Stomach (tissue), 9 donors: Measurements from ENCODE around the gene PXMP2. TPM values are rescaled to one million over a fixed set of nuclear protein-coding genes. Genes with fewer than 3 reads are reported as not detected.

Experiments used
- DNase-seq, 2 donors: peaks; one replicate each; pipeline versions ENCODE4 v3.0.0 to v3.0.0-alpha.2; 2013 to 2019
- H3K27ac ChIP-seq, 5 donors: fragments of 200-600 bp in 4 of 5; sonication (generic) in 4 of 5; one replicate each; pipeline ENCODE4 v1.5.1; 2013 to 2019; ENCODE audit warnings: mild to moderate bottlenecking in 1 of 5, moderate library complexity in 1 of 5
- H3K27me3 ChIP-seq, 3 donors: fragments of 200-600 bp; sonication (generic); one replicate each; pipeline ENCODE4 v1.5.1; 2017 to 2019; ENCODE audit warnings: mixed run types in 1 of 3
- H3K36me3 ChIP-seq, 4 donors: fragments of 200-600 bp; sonication (generic); 1 replicate in 3 of 4; 2 replicates in 1 of 4; pipeline ENCODE4 v1.5.1; 2016 to 2019
- H3K4me1 ChIP-seq, 4 donors: fragments of 200-600 bp; sonication (generic); one replicate each; pipeline ENCODE4 v1.5.1; 2016 to 2019
- H3K4me3 ChIP-seq, 4 donors: fragments of 200-600 bp; sonication (generic) in 3 of 4; one replicate each; pipeline ENCODE4 v1.5.1; 2016 to 2019; ENCODE audit warnings: mild to moderate bottlenecking in 1 of 4
- H3K9me3 ChIP-seq, 4 donors: fragments of 200-600 bp; sonication (generic); one replicate each; pipeline ENCODE4 v1.5.1; 2016 to 2019
- CTCF ChIP-seq, 7 experiments: fragments of 450-650 bp in 4 of 7; fragments of 200-600 bp in 3 of 7; sonication (generic) in 3 of 7; IDR thresholded peaks; one replicate each; pipeline ENCODE4 v1.5.1; 2016 to 2019; ENCODE audit warnings: antibody characterized with exemption in 7 of 7, control low read depth in 2 of 7, mild to moderate bottlenecking in 1 of 7
- EP300 ChIP-seq: sonication (generic); formaldehyde crosslinking; IDR thresholded peaks from one replicate; pipeline ENCODE4 v1.6.1; 2017; ENCODE audit warnings: antibody characterized with exemption
- POLR2A ChIP-seq, 4 donors: fragments of 450-650 bp; IDR thresholded peaks; one replicate each; pipeline ENCODE4 v1.6.1; 2016; ENCODE audit warnings: antibody characterized with exemption in 4 of 4, control low read depth in 2 of 4, mild to moderate bottlenecking in 1 of 4, moderate library complexity in 1 of 4
- POLR2AphosphoS5 ChIP-seq, 3 donors: sonication (generic); formaldehyde crosslinking; IDR thresholded peaks; one replicate each; pipeline ENCODE4 v1.6.1; 2016; ENCODE audit warnings: antibody characterized with exemption in 3 of 3
- WGBS, 5 donors: extraction: QIAGEN DNeasy Blood & Tissue Kit in 3 of 5; methylation state at CpG; one replicate each; pipeline versions ENCODE4 v1.1.5 to v1.1.7; 2013 to 2018; 5-methylcytosine and 5-hydroxymethylcytosine counted together
- intact Hi-C: fragments of 100-400 bp; cut with DNase I; formaldehyde crosslinking; loops from one replicate; pipeline ENCODE4 v1.15.1; 2023; ENCODE audit warnings: low total_unique reads
- polyA plus RNA-seq, 3 donors: library from polyadenylated mRNA; stranded (reverse); fragments of 200-250 nt; gene quantifications; one replicate each; pipeline ENCODE4 v1.2.3, GENCODE V29; 2013
- total RNA-seq, 5 donors: library from RNA; depleted of rRNA; stranded (reverse); fragments of >200 nt; gene quantifications; one replicate each; pipeline versions ENCODE4 v1.1.0 to v1.2.3, GENCODE V29; 2014 to 2016
- donor health status: healthy with polysubstance abuse.
- donor health status: Bipolar disorder and iron deficiency.
- donor health status: healthy.

PXMP2 gene
- total and polyA plus RNA-seq, 8 donors: 29.9 to 274 (median 90.1) TPM

GRCh38 chr12:132736913-132737312 is 49.5 kb downstream of the PXMP2 start:
- TF ChIP-seq CTCF (IDR thresholded peaks at IDR 0.05) (no peak), POLR2A (IDR thresholded peaks at IDR 0.05) (no peak), EP300 (no peak), POLR2AphosphoS5 (IDR thresholded peaks at IDR 0.05) (no peak)
- no peaks in the 10 kb centered on the region for H3K9me3 ChIP-seq
- no peaks in the 10 kb centered on the region for H3K4me1 ChIP-seq
- H3K36me3 ChIP-seq: peaks cover 86 to 100% (median 100%) of the 10 kb centered on the region in 4 donors
- H3K4me3 ChIP-seq: no peak overlapping the region
- no peaks in the 10 kb centered on the region for H3K27me3 ChIP-seq
- intact Hi-C loops: no loop called here
- WGBS, 5 donors: 93 to 98% (median 97%) methylated on average over 3 to 15 of the region's 15 CpGs
- H3K27ac ChIP-seq: no peak overlapping the region
- DNase-seq: no peak

GRCh38 chr12:132739600-132740312 is 52.4 kb downstream of the PXMP2 start:
- no peak for DNase-seq
- peaks cover 82 to 100% (median 100%) of the 10 kb centered on the region in 4 donors for H3K36me3 ChIP-seq

GRCh38 chr12:132740313-132740646 is 52.9 kb downstream of the PXMP2 start:
- DNase-seq: no peak
- Histone ChIP-seq H3K9me3 (no peaks in the 10 kb centered on the region), H3K36me3 (peaks cover 81 to 100% (median 100%) of the 10 kb centered on the region in 4 donors), H3K4me3 (no peak overlapping the region), H3K27me3 (no peaks in the 10 kb centered on the region), H3K4me1 (no peaks in the 10 kb centered on the region), H3K27ac (no peak overlapping the region)
- WGBS, 5 donors: 88 to 94% (median 90%) methylated on average over 6 of the region's 6 CpGs
- TF ChIP-seq POLR2AphosphoS5 (IDR thresholded peaks at IDR 0.05) (no peak), CTCF (IDR thresholded peaks at IDR 0.05) (no peak), POLR2A (IDR thresholded peaks at IDR 0.05) (no peak), EP300 (no peak)
- intact Hi-C loops: no loop called here

More at GRCh38 chr12:132739600-132740312, 52.4 kb downstream of the PXMP2 start:
- TF ChIP-seq EP300 (no peak), CTCF (IDR thresholded peaks at IDR 0.05) (no peak), POLR2A (IDR thresholded peaks at IDR 0.05) (no peak), POLR2AphosphoS5 (IDR thresholded peaks at IDR 0.05) (no peak)
- WGBS, 5 donors: 92 to 94% (median 93%) methylated on average over 18 to 19 of the region's 19 CpGs
- Histone ChIP-seq H3K4me1 (no peaks in the 10 kb centered on the region), H3K4me3 (no peak overlapping the region), H3K9me3 (no peaks in the 10 kb centered on the region), H3K27ac (no peak overlapping the region), H3K27me3 (no peaks in the 10 kb centered on the region)
- intact Hi-C loops: no loop called here

GRCh38 chr12:132740652-132741051 is 53.3 kb downstream of the PXMP2 start:
- Histone ChIP-seq H3K36me3 (peaks cover 81 to 100% (median 100%) of the 10 kb centered on the region in 4 donors), H3K27me3 (no peaks in the 10 kb centered on the region), H3K27ac (no peak overlapping the region), H3K9me3 (no peaks in the 10 kb centered on the region), H3K4me3 (no peak overlapping the region), H3K4me1 (no peaks in the 10 kb centered on the region)
- no peak for TF ChIP-seq POLR2A (IDR thresholded peaks at IDR 0.05)
- TF ChIP-seq POLR2AphosphoS5 (IDR thresholded peaks at IDR 0.05): no peak
- no peak for TF ChIP-seq EP300
- no peak for TF ChIP-seq CTCF (IDR thresholded peaks at IDR 0.05)
- 82 to 94% (median 94%) methylated on average over 10 to 11 of the region's 11 CpGs for WGBS, 5 donors
- intact Hi-C loops: no loop called here
- DNase-seq: no peak
